Pancreas (tissue), 10 donors: ENCODE measurements around the gene VN1R5. TPM values are rescaled to one million over a fixed set of nuclear protein-coding genes. Genes with fewer than 3 reads are reported as not detected.
"Not testable (repeated sequence)": the region's sequence is repeated elsewhere in the genome, so short reads cannot be mapped to it uniquely, and the experiment has no call there.

Experiments
- ATAC-seq, 4 donors: fragments of 200-7000 bp; cut with Tn5 transposase; one replicate each; pipeline versions ENCODE4 v1.8.0 to v1.9.1; 2020; ENCODE audit warnings: mild to moderate bottlenecking in 4 of 4, moderate library complexity in 4 of 4
- DNase-seq, 6 donors: peaks; one replicate each; pipeline ENCODE4 v3.0.0-alpha.2; 2020
- FAIRE-seq: peaks from 2 replicates; lab custom pipeline; 2012; peaks lifted over from hg19 to GRCh38; lab: Jason Lieb, UNC
- H3K27ac ChIP-seq, 4 donors: fragments of 200-600 bp; sonication (generic); 1 replicate in 3 of 4; 2 replicates in 1 of 4; pipeline versions ENCODE4 v1.5.0 to v1.8.0; 2020
- H3K27me3 ChIP-seq, 4 donors: fragments of 200-600 bp; one replicate each; pipeline ENCODE4 v1.8.0; 2021
- H3K36me3 ChIP-seq, 3 donors: fragments of 200-600 bp; sonication (generic) in 1 of 3; one replicate each; pipeline versions ENCODE4 v1.5.0 to v1.8.0; 2020 to 2021
- H3K4me1 ChIP-seq, 3 donors: fragments of 200-600 bp; one replicate each; pipeline ENCODE4 v1.8.0; 2021
- H3K4me3 ChIP-seq, 4 donors: fragments of 200-600 bp; sonication (generic) in 2 of 4; one replicate each; pipeline versions ENCODE4 v1.5.0 to v1.8.0; 2020 to 2021
- H3K9me3 ChIP-seq, 4 donors: fragments of 200-600 bp; one replicate each; pipeline ENCODE4 v1.8.0; 2021
- WGBS, 2 donors: extraction: QIAGEN DNeasy Blood & Tissue Kit; methylation state at CpG; one replicate each; pipeline ENCODE4 v1.1.7; 2013; 5-methylcytosine and 5-hydroxymethylcytosine counted together
- intact Hi-C, 3 donors: fragments of 100-400 bp; cut with DNase I; formaldehyde crosslinking; loops; one replicate each; pipeline versions ENCODE4 v1.11.1 to v1.14.2; 2022
- polyA plus RNA-seq, 2 donors: library from polyadenylated mRNA; stranded (reverse); fragments of 200-250 nt; gene quantifications; one replicate each; pipeline ENCODE4 v1.2.3, GENCODE V29; 2013
- total RNA-seq, 6 donors: library from RNA; stranded (reverse); fragmentation: NEBNext Ultra II Directional in 4 of 6; extraction: Animal tissue kit (Norgen Biotek cat#: 25700) in 4 of 6; gene quantifications; one replicate each; pipeline versions ENCODE4 v1.2.1 to v1.2.4, GENCODE V29; 2021 to 2023
- TF ChIP-seq, protein P1 (sequence below), 4 donors: fragments of 200-600 bp; sonication (generic) in 3 of 4; IDR thresholded peaks; one replicate each; pipeline versions ENCODE4 v1.5.0 to v1.8.0; 2021; ENCODE audit warnings: antibody characterized with exemption in 4 of 4
- donor health status: healthy with polysubstance abuse.
- donor health status: DM: no; HTN: no; CAD: no; lungs with moderate emphysema.
- donor health status: DM: no; HTN: no; CAD: no.
- donor health status: control.
- donor health status: control.
- donor health status: Bipolar disorder and iron deficiency.
- donor health status: DM: yes; HTN: yes; CAD: no.
- donor health status: DM: no; HTN: no; CAD: no.
- donor health status: DM: no; HTN: no; CAD: no.
- donor health status: DM: yes; HTN: yes; CAD: no.

The VN1R5 gene
- total and polyA plus RNA-seq, 8 donors = not detected

DNA sequence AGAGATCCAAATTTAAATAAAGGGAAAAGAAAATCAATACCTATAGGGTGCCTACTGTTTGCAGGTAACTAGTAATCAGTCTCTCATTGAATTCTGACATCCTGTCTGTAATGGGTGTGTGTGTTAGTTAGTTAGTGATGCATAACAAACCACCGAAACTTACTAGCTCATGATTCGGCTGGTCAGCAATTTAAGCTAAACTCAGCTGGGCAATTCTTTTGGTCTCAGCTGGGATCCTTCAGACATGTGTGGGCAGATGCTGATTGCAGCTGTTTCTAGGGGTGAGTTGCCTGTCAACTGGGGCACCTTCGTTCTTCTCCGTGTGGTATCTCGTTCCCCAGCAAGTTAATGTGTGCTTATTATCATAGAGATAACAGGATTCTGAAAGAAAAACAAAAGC is 43.9 kb upstream of the VN1R5 start:
- TF ChIP-seq, protein P1, sequence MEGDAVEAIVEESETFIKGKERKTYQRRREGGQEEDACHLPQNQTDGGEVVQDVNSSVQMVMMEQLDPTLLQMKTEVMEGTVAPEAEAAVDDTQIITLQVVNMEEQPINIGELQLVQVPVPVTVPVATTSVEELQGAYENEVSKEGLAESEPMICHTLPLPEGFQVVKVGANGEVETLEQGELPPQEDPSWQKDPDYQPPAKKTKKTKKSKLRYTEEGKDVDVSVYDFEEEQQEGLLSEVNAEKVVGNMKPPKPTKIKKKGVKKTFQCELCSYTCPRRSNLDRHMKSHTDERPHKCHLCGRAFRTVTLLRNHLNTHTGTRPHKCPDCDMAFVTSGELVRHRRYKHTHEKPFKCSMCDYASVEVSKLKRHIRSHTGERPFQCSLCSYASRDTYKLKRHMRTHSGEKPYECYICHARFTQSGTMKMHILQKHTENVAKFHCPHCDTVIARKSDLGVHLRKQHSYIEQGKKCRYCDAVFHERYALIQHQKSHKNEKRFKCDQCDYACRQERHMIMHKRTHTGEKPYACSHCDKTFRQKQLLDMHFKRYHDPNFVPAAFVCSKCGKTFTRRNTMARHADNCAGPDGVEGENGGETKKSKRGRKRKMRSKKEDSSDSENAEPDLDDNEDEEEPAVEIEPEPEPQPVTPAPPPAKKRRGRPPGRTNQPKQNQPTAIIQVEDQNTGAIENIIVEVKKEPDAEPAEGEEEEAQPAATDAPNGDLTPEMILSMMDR (IDR thresholded peaks at IDR 0.05) = no peak
- DNase-seq (no peak), ATAC-seq (no peak), FAIRE-seq (no peak)
- 49 to 56% methylated on average over 5 of the region's 5 CpGs for WGBS, 2 donors
- Histone ChIP-seq H3K27me3 (no peaks in the 10 kb centered on the region), H3K27ac (no peak overlapping the region), H3K9me3 (no peaks in the 10 kb centered on the region), H3K4me1 (peaks cover 0 to 18% (median 5%) of the 10 kb centered on the region in 3 donors), H3K36me3 (no peaks in the 10 kb centered on the region), H3K4me3 (no peak overlapping the region)
- intact Hi-C loops = no loop called here

DNA sequence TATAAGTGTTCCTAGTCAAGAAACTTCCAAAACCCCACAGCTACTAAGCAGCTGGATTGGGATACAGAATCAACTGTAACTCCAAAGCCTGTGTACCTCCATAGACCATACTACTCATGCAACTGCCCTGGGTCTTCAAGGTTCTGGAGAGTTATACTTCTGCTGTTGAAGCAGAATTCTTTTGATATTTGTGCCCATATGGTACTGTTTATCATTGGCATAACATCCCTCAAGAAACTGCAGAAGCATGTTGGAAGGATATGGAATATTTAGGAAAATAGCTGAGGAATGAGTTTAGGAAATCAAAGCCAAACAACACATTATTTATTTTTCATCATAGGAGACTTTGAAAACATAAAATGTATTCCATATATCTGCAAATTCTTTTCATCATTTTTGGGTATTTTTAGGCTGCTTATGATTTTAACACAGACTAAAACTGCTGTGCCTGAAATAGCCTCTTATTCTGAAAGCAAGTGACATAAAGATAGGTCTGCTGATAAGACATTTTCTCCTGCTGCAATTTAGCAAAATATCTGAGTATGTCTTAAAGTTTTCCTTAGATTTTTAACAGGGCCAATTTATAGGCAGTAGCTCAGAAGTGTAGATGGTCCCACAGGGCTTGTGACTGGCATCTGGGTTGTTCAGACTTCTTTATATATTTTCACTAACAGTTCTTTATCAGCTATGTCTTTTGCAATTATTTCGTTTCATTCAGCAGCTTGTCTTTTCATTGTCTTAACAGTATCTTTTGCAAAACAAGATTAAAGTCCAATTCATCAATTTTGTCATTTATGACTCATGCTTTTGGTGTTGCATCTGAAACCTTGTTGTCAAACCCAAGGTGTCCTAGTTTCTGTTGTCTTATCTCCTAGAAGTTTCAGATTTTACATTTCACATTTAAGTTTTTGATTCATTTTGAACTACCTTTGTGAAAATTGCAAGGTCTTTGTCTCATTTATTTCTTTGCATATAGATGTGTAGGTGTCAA is 43.0 kb upstream of the VN1R5 start:
- Histone ChIP-seq H3K4me1 (peaks cover 0 to 18% (median 5%) of the 10 kb centered on the region in 3 donors), H3K9me3 (no peaks in the 10 kb centered on the region), H3K27me3 (no peaks in the 10 kb centered on the region), H3K36me3 (no peaks in the 10 kb centered on the region), H3K27ac (no peak overlapping the region), H3K4me3 (no peak overlapping the region)
- ATAC-seq (no peak), FAIRE-seq (no peak), DNase-seq (no peak)
- TF ChIP-seq, protein P1 (IDR thresholded peaks at IDR 0.05) = no peak
- intact Hi-C loops = no loop called here
- 21 to 37% methylated on average over 1 of the region's 1 CpG for WGBS, 2 donors

DNA sequence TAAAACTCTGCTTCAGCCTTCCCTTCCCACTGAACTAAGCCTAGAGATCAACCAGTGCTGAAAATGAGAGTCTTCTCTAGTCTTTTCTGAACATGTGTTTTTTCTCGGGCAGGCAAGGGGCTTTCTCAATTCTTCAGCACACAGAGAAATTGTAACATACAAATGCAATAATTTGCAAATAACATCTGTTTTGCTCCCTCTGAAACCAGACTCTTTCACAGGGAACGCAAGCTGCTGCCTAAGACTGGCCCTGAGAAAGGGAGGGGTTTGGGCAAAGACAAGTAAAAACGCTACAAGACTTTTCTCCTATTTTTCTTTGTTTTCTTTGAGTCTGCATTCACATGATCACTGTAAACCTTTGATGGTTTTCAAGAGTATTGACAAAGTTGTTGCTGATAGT is 39.6 kb upstream of the VN1R5 start:
- Histone ChIP-seq H3K27me3 (no peaks in the 10 kb centered on the region), H3K4me3 (no peak overlapping the region), H3K4me1 (no peaks in the 10 kb centered on the region), H3K9me3 (no peaks in the 10 kb centered on the region), H3K27ac (no peak overlapping the region), H3K36me3 (no peaks in the 10 kb centered on the region)
- 41 to 44% methylated on average over 3 of the region's 3 CpGs for WGBS, 2 donors
- TF ChIP-seq, protein P1 (IDR thresholded peaks at IDR 0.05) = no peak
- no peak for DNase-seq
- ATAC-seq = no peak
- intact Hi-C loops = no loop called here
- FAIRE-seq = no peak

DNA sequence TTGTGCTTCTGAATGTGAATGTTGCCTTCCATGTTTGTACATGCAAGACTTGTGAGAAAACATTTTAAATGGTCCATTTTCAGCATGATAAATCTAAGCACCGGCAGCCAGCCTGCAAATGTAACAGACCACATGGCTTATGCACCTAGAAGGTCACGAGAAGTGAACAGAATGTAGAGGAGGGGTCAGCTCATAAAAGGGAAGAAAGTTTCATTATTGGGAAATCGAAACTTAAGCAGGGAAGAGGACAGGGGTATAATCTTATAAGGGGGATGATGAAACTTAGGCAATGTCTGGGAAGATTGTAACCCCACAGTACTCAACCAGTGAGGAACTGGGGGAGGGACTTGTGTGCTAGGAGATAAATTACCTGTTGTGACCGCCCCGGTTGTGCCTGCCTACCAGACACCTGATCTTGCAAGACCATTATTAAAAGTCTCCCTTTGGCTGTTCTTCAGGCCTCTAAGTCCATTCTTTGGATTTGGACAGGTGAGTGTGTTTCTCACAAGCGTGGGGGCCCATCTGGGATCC is 37.7 kb upstream of the VN1R5 start:
- TF ChIP-seq, protein P1 (IDR thresholded peaks at IDR 0.05) = no peak
- Histone ChIP-seq H3K4me3 (no peak overlapping the region), H3K36me3 (no peaks in the 10 kb centered on the region), H3K27me3 (no peaks in the 10 kb centered on the region), H3K4me1 (no peaks in the 10 kb centered on the region), H3K27ac (no peak overlapping the region), H3K9me3 (no peaks in the 10 kb centered on the region)
- DNase-seq (no peak), ATAC-seq (no peak), FAIRE-seq (no peak)
- intact Hi-C loops = no loop called here
- 68 to 73% methylated on average over 6 of the region's 6 CpGs for WGBS, 2 donors

DNA sequence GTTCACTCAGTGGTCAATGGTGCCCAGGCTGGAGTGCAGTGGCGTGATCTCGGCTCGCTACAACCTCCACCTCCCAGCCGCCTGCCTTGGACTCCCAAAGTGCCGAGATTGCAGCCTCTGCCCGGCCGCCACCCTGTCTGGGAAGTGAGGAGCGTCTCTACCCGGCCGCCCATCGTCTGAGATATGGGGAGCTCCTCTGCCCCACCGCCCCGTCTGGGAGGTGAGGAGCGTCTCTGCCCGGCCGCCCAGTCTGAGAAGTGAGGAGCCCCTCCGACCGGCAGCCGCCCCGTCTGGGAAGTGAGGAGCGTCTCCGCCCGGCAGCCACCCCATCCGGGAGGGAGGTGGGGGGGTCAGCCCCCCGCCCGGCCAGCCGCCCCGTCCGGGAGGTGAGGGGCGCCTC is 35.6 kb upstream of the VN1R5 start:
- H3K4me1 ChIP-seq, H3K27me3 ChIP-seq, intact Hi-C loops, FAIRE-seq, ATAC-seq, H3K4me3 ChIP-seq, H3K27ac ChIP-seq, H3K36me3 ChIP-seq, DNase-seq, H3K9me3 ChIP-seq: not testable (repeated sequence)
- 91 to 95% methylated on average over 22 to 25 of the region's 30 CpGs for WGBS, 2 donors
